Measurements from ENCODE around the gene ZBED4.

Gene ZBED4

DNA sequence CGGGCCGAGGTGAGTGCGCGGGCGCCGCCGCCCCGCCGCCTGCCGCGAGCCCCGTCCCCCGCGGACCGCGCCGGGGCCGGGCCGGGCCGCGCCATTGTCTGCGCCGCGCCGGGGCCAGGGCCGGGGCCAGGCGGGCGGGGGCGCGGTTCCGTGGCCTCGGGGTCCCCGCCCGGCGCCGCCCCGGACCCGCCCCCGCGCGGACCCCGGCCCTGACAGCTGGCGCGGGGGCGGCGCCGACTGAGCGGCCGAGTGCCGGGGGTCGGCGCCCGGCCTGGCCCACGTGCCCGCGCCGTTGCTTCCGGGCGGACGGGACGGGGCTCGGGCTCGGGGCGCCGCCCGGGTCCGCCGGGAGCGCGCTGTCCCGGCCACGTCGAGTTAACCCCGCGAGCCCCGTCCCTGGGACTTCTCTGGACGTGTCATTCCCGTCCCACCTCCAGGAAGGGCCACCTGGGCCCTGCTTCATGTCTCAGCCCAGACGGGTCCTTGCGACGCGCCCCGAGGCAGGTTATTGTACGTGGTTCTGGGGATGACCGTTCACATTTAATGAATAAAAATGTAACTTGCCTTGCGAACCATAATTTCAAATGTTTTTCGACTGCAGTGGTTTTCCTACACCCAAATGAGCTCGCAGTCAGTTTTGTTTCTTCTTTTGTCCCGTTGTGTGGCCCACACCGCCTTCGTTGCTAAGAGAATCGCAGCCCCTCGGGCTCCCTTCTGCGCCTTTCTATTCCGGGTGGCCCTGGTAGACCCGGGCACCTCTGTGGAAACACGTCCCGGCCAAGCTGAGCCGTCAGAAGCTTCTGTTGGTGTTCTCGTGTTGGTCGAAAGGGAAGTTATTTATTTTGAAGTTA is 562 bp downstream of the ZBED4 start:
- H3K4me1 Mint-ChIP-seq = peaks cover 46% of the 10 kb centered on the region
- peak overlapping the region; percentile 95 for H3K4me3 Mint-ChIP-seq
- peak overlapping the region; percentile 96 for H3K27ac Mint-ChIP-seq
- peaks cover 12% of the 10 kb centered on the region for H3K36me3 Mint-ChIP-seq (ENCODE audit: low read depth)
- H3K27me3 Mint-ChIP-seq (ENCODE audit: low read depth, poor library complexity) = peaks cover 40% of the 10 kb centered on the region
- TF ChIP-seq, protein P1, sequence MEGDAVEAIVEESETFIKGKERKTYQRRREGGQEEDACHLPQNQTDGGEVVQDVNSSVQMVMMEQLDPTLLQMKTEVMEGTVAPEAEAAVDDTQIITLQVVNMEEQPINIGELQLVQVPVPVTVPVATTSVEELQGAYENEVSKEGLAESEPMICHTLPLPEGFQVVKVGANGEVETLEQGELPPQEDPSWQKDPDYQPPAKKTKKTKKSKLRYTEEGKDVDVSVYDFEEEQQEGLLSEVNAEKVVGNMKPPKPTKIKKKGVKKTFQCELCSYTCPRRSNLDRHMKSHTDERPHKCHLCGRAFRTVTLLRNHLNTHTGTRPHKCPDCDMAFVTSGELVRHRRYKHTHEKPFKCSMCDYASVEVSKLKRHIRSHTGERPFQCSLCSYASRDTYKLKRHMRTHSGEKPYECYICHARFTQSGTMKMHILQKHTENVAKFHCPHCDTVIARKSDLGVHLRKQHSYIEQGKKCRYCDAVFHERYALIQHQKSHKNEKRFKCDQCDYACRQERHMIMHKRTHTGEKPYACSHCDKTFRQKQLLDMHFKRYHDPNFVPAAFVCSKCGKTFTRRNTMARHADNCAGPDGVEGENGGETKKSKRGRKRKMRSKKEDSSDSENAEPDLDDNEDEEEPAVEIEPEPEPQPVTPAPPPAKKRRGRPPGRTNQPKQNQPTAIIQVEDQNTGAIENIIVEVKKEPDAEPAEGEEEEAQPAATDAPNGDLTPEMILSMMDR (IDR thresholded peaks at IDR 0.05) = no peak
- DNase-seq = peak; percentile 53
- no peaks in the 10 kb centered on the region for H3K9me3 Mint-ChIP-seq

GRCh38 chr22:49855251-49855911 is 1.7 kb downstream of the ZBED4 start:
- Mint-ChIP-seq H3K27me3 (ENCODE audit: low read depth, poor library complexity) (peaks cover 31% of the 10 kb centered on the region), H3K36me3 (ENCODE audit: low read depth) (peaks cover 13% of the 10 kb centered on the region), H3K4me1 (peaks cover 47% of the 10 kb centered on the region), H3K4me3 (peak overlapping the region; percentile 95), H3K9me3 (no peaks in the 10 kb centered on the region), H3K27ac (peak overlapping the region; percentile 95)
- TF ChIP-seq, protein P1 (IDR thresholded peaks at IDR 0.05) = no peak
- no peak for DNase-seq

DNA sequence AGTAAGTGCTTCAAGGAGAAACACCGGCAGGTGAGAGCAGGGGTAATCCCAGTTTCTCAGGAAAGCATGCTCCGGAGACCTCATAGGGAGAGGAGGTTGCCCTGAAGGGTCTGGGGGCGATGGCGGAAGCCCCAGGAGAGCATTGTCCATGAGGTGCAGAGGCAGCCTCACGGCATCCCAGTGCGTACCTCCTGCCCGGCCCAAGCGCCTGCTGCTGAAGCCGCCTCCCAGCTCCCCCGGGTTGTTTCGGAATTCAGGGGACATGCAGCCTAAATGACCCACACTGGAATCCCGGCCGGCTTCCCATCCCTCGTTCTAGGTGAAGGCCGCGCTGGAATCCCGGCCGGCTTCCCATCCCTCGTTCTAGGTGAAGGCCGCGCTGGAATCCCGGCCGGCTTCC is 2.7 kb downstream of the ZBED4 start:
- peak overlapping the region; percentile 95 for H3K4me3 Mint-ChIP-seq
- peaks cover 20% of the 10 kb centered on the region for H3K36me3 Mint-ChIP-seq (ENCODE audit: low read depth)
- no peaks in the 10 kb centered on the region for H3K9me3 Mint-ChIP-seq
- H3K27me3 Mint-ChIP-seq (ENCODE audit: low read depth, poor library complexity) = peaks cover 22% of the 10 kb centered on the region
- TF ChIP-seq, protein P1 (IDR thresholded peaks at IDR 0.05) = no peak
- peaks cover 47% of the 10 kb centered on the region for H3K4me1 Mint-ChIP-seq
- DNase-seq = no peak
- H3K27ac Mint-ChIP-seq = no peak overlapping the region

GRCh38 chr22:49856766-49857618 is 3.3 kb downstream of the ZBED4 start:
- peaks cover 26% of the 10 kb centered on the region for H3K36me3 Mint-ChIP-seq (ENCODE audit: low read depth)
- peaks cover 15% of the 10 kb centered on the region for H3K27me3 Mint-ChIP-seq (ENCODE audit: low read depth, poor library complexity)
- TF ChIP-seq, protein P1 (IDR thresholded peaks at IDR 0.05) = no peak
- H3K4me1 Mint-ChIP-seq = peaks cover 41% of the 10 kb centered on the region
- H3K9me3 Mint-ChIP-seq = peaks cover 5% of the 10 kb centered on the region
- no peak overlapping the region for H3K4me3 Mint-ChIP-seq
- no peak overlapping the region for H3K27ac Mint-ChIP-seq
- DNase-seq = no peak

DNA sequence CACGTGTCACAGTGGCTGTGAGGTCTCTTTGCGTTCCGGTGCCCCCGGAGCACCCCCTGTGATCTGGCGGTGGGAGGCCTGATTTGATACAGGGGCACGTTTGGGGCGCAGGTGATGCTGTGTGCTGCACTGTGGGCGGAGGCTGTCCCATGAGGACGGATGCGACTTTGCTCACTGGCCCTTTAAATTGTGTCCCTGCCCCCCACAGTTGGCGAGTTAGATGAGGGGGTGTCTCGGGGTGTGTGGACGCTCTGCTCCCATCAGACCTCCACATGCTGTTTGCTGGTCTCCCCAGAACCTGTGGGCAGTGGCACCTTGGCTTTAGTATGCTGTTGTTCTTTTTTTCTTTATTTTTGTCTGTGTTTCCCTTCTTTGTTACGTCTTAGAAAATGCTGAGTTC is 5.2 kb downstream of the ZBED4 start:
- Mint-ChIP-seq H3K9me3 (peaks cover 21% of the 10 kb centered on the region), H3K4me3 (no peak overlapping the region), H3K4me1 (peaks cover 41% of the 10 kb centered on the region), H3K27me3 (ENCODE audit: low read depth, poor library complexity) (peaks cover 4% of the 10 kb centered on the region), H3K36me3 (ENCODE audit: low read depth) (peaks cover 42% of the 10 kb centered on the region), H3K27ac (no peak overlapping the region)
- TF ChIP-seq, protein P1 (IDR thresholded peaks at IDR 0.05) = no peak
- no peak for DNase-seq
